H9 (cell line): ENCODE results near the gene MBL2. TPM values are rescaled to one million over a fixed set of nuclear protein-coding genes. Genes with fewer than 3 reads are reported as not detected.

Source experiments
- DNase-seq: peaks from one replicate; pipeline ENCODE4 v3.0.0-alpha.2; 2017
- H2AFZ ChIP-seq: one replicate; pipeline ENCODE4 v1.6.1; 2013; ENCODE audit warnings: mild to moderate bottlenecking, low read length, control low read depth, moderate library complexity
- H2AK5ac ChIP-seq: 2 replicates; pipeline ENCODE4 v1.6.1; 2013; ENCODE audit warnings: low read length, control low read depth, mixed read lengths; ENCODE audit not compliant: insufficient read length
- H2BK120ac ChIP-seq: one replicate; pipeline ENCODE4 v1.6.1; 2013; ENCODE audit warnings: low read depth, mild to moderate bottlenecking, low read length, control low read depth, inconsistent platforms; ENCODE audit not compliant: poor library complexity, severe bottlenecking
- H2BK12ac ChIP-seq: 2 replicates; pipeline ENCODE4 v1.6.1; 2013; ENCODE audit warnings: low read length, control low read depth, mixed read lengths, low read depth; ENCODE audit not compliant: insufficient read length
- H2BK15ac ChIP-seq: 2 replicates; pipeline ENCODE4 v1.6.1; 2013; ENCODE audit warnings: low read depth, low read length, control low read depth
- H2BK20ac ChIP-seq: one replicate; pipeline ENCODE4 v1.6.1; 2013; ENCODE audit warnings: low read depth, mild to moderate bottlenecking, low read length, control low read depth, inconsistent platforms; ENCODE audit not compliant: poor library complexity, severe bottlenecking
- H2BK5ac ChIP-seq: 2 replicates; pipeline ENCODE4 v1.6.1; 2013; ENCODE audit warnings: low read length, control low read depth, mixed read lengths; ENCODE audit not compliant: insufficient read length
- H3K14ac ChIP-seq: 2 replicates; pipeline ENCODE4 v1.6.1; 2013; ENCODE audit warnings: low read length, control low read depth; ENCODE audit not compliant: insufficient read depth
- H3K18ac ChIP-seq: 2 replicates; pipeline ENCODE4 v1.6.1; 2013; ENCODE audit warnings: low read depth, mild to moderate bottlenecking, mixed read lengths, low read length, control low read depth; ENCODE audit not compliant: insufficient read length
- H3K23ac ChIP-seq: 2 replicates; pipeline ENCODE4 v1.6.1; 2013; ENCODE audit warnings: low read length, control low read depth, mixed read lengths, low read depth; ENCODE audit not compliant: insufficient read length
- H3K23me2 ChIP-seq: 2 replicates; pipeline ENCODE4 v1.6.1; 2013; ENCODE audit warnings: low read depth, mild to moderate bottlenecking, mixed read lengths, low read length, control low read depth; ENCODE audit not compliant: insufficient read length, poor library complexity, severe bottlenecking
- H3K27ac ChIP-seq: 2 replicates; pipeline ENCODE4 v1.5.1; 2013; ENCODE audit warnings: low read length, control low read depth, mixed read lengths, low read depth; ENCODE audit not compliant: insufficient read length
- H3K27me3 ChIP-seq: 2 replicates; pipeline ENCODE4 v1.6.1; 2013; ENCODE audit warnings: low read length, control low read depth, inconsistent platforms; ENCODE audit not compliant: insufficient read depth
- H3K4ac ChIP-seq: 2 replicates; pipeline ENCODE4 v1.6.1; 2013; ENCODE audit warnings: low read depth, mild to moderate bottlenecking, control low read depth, inconsistent platforms, low read length, moderate library complexity
- H3K4me1 ChIP-seq: 2 replicates; pipeline ENCODE4 v1.6.1; 2013; ENCODE audit warnings: low read length, control low read depth, inconsistent platforms; ENCODE audit not compliant: insufficient read depth
- H3K4me2 ChIP-seq: 2 replicates; pipeline ENCODE4 v1.6.1; 2013; ENCODE audit warnings: low read length, control low read depth, mixed read lengths; ENCODE audit not compliant: insufficient read length, insufficient read depth
- H3K56ac ChIP-seq: 2 replicates; pipeline ENCODE4 v1.6.1; 2013; ENCODE audit warnings: low read depth, mild to moderate bottlenecking, mixed read lengths, low read length, control low read depth; ENCODE audit not compliant: insufficient read length
- H3K79me1 ChIP-seq: 2 replicates; pipeline ENCODE4 v1.6.1; 2013; ENCODE audit warnings: low read depth, mild to moderate bottlenecking, moderate library complexity, low read length, control low read depth, inconsistent platforms; ENCODE audit not compliant: insufficient read depth, poor library complexity, severe bottlenecking
- H3K79me2 ChIP-seq: 2 replicates; pipeline ENCODE4 v1.6.1; 2013; ENCODE audit warnings: low read length, control low read depth, inconsistent platforms; ENCODE audit not compliant: insufficient read depth
- H3K9ac ChIP-seq: 2 replicates; pipeline ENCODE4 v1.6.1; 2013; ENCODE audit warnings: low read length, control low read depth, mixed read lengths; ENCODE audit not compliant: insufficient read length; ENCODE audit errors: extremely low read depth
- H3K9me3 ChIP-seq: one replicate; pipeline ENCODE4 v1.6.1; 2013; ENCODE audit warnings: low read depth, low read length, inconsistent platforms; ENCODE audit not compliant: control insufficient read depth
- H3T11ph ChIP-seq: one replicate; pipeline ENCODE4 v1.6.1; 2013; ENCODE audit warnings: mild to moderate bottlenecking, low read length, control low read depth, inconsistent platforms
- H4K20me1 ChIP-seq: one replicate; pipeline ENCODE4 v1.6.1; 2013; ENCODE audit not compliant: control insufficient read depth, insufficient read length, insufficient read depth
- H4K5ac ChIP-seq: 2 replicates; pipeline ENCODE4 v1.6.1; 2013; ENCODE audit warnings: low read depth, mild to moderate bottlenecking, mixed read lengths, low read length, control low read depth; ENCODE audit not compliant: insufficient read length
- H4K8ac ChIP-seq: replicated peaks from 2 replicates; pipeline ENCODE4 v1.6.1; 2013; ENCODE audit warnings: low read length, control low read depth, mixed read lengths, low read depth; ENCODE audit not compliant: insufficient read length
- H4K91ac ChIP-seq: 2 replicates; pipeline ENCODE4 v1.6.1; 2013; ENCODE audit warnings: low read depth, mild to moderate bottlenecking, moderate library complexity, mixed read lengths, low read length, control low read depth; ENCODE audit not compliant: insufficient read length
- H3K27ac Mint-ChIP-seq, 3 experiments: 2 replicates in 2 of 3; 3 replicates in 1 of 3; pipeline ENCODE4 v1.8.0; 2020 to 2021; ENCODE audit warnings: mixed read lengths in 3 of 3, mild to moderate bottlenecking in 1 of 3, moderate library complexity in 1 of 3
- H3K27me3 Mint-ChIP-seq: 2 replicates; pipeline ENCODE4 v1.8.0; 2021; ENCODE audit warnings: low read depth, mild to moderate bottlenecking, moderate library complexity, mixed read lengths
- H3K36me3 Mint-ChIP-seq, 3 experiments: 2 replicates in 2 of 3; 3 replicates in 1 of 3; pipeline ENCODE4 v1.8.0; 2020 to 2021; ENCODE audit warnings: low read depth in 3 of 3, mixed read lengths in 3 of 3; ENCODE audit not compliant: insufficient read depth in 1 of 3
- H3K4me1 Mint-ChIP-seq, 2 experiments: 2 replicates each; pipeline ENCODE4 v1.8.0; 2020; ENCODE audit warnings: mixed read lengths in 2 of 2
- H3K4me3 Mint-ChIP-seq, 2 experiments: 2 replicates in 1 of 2; 3 replicates in 1 of 2; pipeline ENCODE4 v1.8.0; 2020 to 2021; ENCODE audit warnings: mild to moderate bottlenecking in 2 of 2, mixed read lengths in 2 of 2, moderate library complexity in 1 of 2
- H3K9me3 Mint-ChIP-seq, 2 experiments: 2 replicates in 1 of 2; 3 replicates in 1 of 2; pipeline ENCODE4 v1.8.0; 2020; ENCODE audit warnings: mild to moderate bottlenecking in 2 of 2, mixed read lengths in 2 of 2, moderate library complexity in 1 of 2
- CTCF ChIP-seq: fragments of 200-600 bp; sonication (generic); conservative IDR thresholded peaks from 3 replicates; pipeline ENCODE4 v1.8.0; 2021; ENCODE audit warnings: antibody characterized with exemption, mild to moderate bottlenecking
- WGBS: extraction: QIAGEN DNeasy Blood & Tissue Kit; methylation state at CpG from one replicate; pipeline ENCODE4 v1.1.7; 2013; ENCODE audit warnings: missing lambda C conversion rate, low lambda C conversion rate, mixed read lengths; ENCODE audit not compliant: insufficient read length; ENCODE audit errors: extremely low coverage; 5-methylcytosine and 5-hydroxymethylcytosine counted together
- total RNA-seq: library from RNA; stranded (reverse); gene quantifications from 2 replicates; pipeline ENCODE4 v1.2.1, GENCODE V29; 2021

MBL2 gene
- total RNA-seq, 1 experiment from 2014 or later: not detected

GRCh38 chr10:52752801-52753445 is 19.7 kb downstream of the MBL2 start:
- Histone ChIP-seq H3K4me2 (no peak overlapping the region), H2BK20ac (no peak overlapping the region), H3K9ac (no peak overlapping the region), H4K91ac (no peak overlapping the region), H4K20me1 (no peaks in the 10 kb centered on the region), H3K56ac (no peak overlapping the region), H3K14ac (no peak overlapping the region), H3K4ac (no peak overlapping the region), H2BK5ac (no peak overlapping the region), H3K18ac (no peak overlapping the region), H2AK5ac (no peak overlapping the region), H3K9me3 (no peaks in the 10 kb centered on the region), H3T11ph (no peak overlapping the region), H4K8ac (no peak overlapping the region), H2BK120ac (no peak overlapping the region), H2BK15ac (no peak overlapping the region), H3K4me1 (no peaks in the 10 kb centered on the region), H3K27me3 (no peaks in the 10 kb centered on the region), H3K79me2 (no peaks in the 10 kb centered on the region), H3K79me1 (no peaks in the 10 kb centered on the region), H2AFZ (no peak overlapping the region), H2BK12ac (no peak overlapping the region), H3K27ac (no peak overlapping the region), H3K23me2 (no peaks in the 10 kb centered on the region), H3K23ac (no peak overlapping the region), H4K5ac (no peak overlapping the region)
- TF ChIP-seq CTCF: no peak
- no peaks in the 10 kb centered on the region; a peak in 1 of 7 replicates for H3K36me3 Mint-ChIP-seq
- H3K4me1 Mint-ChIP-seq: no peaks in the 10 kb centered on the region
- H3K4me3 Mint-ChIP-seq: no peak overlapping the region
- H3K27ac Mint-ChIP-seq: no peak overlapping the region
- H3K9me3 Mint-ChIP-seq: no peaks in the 10 kb centered on the region; a peak in 3 of 5 replicates
- WGBS: no CpG with 5 or more reads among the region's 3 CpGs
- H3K27me3 Mint-ChIP-seq: no peaks in the 10 kb centered on the region
- DNase-seq: no peak
